Effector memory CD4-positive, alpha-beta T cell (primary cell): ENCODE data around the gene CRIM1.

Source experiments
- DNase-seq, 3 donors: peaks; one replicate each; pipeline ENCODE4 v3.0.0-alpha.2; 2020
- H3K27ac ChIP-seq: 2 replicates; pipeline ENCODE4 v1.7.0; 2013; ENCODE audit warnings: mild to moderate bottlenecking, low read length, moderate library complexity; ENCODE audit not compliant: insufficient read depth, poor library complexity, severe bottlenecking
- H3K27me3 ChIP-seq: replicated peaks from 2 replicates; pipeline ENCODE4 v1.7.0; 2013; ENCODE audit warnings: mild to moderate bottlenecking, low read length; ENCODE audit not compliant: insufficient read depth, control insufficient read depth, poor library complexity, severe bottlenecking
- H3K36me3 ChIP-seq: 2 replicates; pipeline ENCODE4 v1.7.0; 2013; ENCODE audit warnings: mild to moderate bottlenecking, low read length, moderate library complexity; ENCODE audit not compliant: control insufficient read depth, insufficient read depth
- H3K4me1 ChIP-seq: 2 replicates; pipeline ENCODE4 v1.7.0; 2013; ENCODE audit warnings: low read length, mild to moderate bottlenecking; ENCODE audit not compliant: control insufficient read depth, insufficient read depth, poor library complexity, severe bottlenecking
- H3K4me3 ChIP-seq: 2 replicates; pipeline ENCODE4 v1.7.0; 2013; ENCODE audit warnings: low read length, low read depth, mild to moderate bottlenecking; ENCODE audit not compliant: insufficient read depth, poor library complexity, severe bottlenecking
- H3K9me3 ChIP-seq: 2 replicates; pipeline ENCODE4 v1.7.0; 2013; ENCODE audit warnings: mild to moderate bottlenecking, low read length, moderate library complexity; ENCODE audit not compliant: control insufficient read depth

Gene CRIM1

GRCh38 chr2:36538335-36538734 lies 182.8 kb downstream of the CRIM1 start:
- Histone ChIP-seq H3K9me3 (no peaks in the 10 kb centered on the region), H3K36me3 (no peaks in the 10 kb centered on the region), H3K4me3 (no peak overlapping the region), H3K27ac (no peak overlapping the region), H3K27me3 (no peaks in the 10 kb centered on the region), H3K4me1 (no peaks in the 10 kb centered on the region)
- no peak for DNase-seq

- Histone ChIP-seq H3K4me1 (no peaks in the 10 kb centered on the region), H3K27me3 (no peaks in the 10 kb centered on the region), H3K9me3 (no peaks in the 10 kb centered on the region), H3K36me3 (no peaks in the 10 kb centered on the region), H3K4me3 (no peak overlapping the region), H3K27ac (no peak overlapping the region)
- DNase-seq = no peak
Observed at GRCh38 chr2:36539631-36540030, 184.1 kb downstream of the CRIM1 start.

GRCh38 chr2:36540986-36541754 lies 185.6 kb downstream of the CRIM1 start:
- Histone ChIP-seq H3K9me3 (no peaks in the 10 kb centered on the region), H3K36me3 (no peaks in the 10 kb centered on the region), H3K27ac (no peak overlapping the region), H3K27me3 (no peaks in the 10 kb centered on the region), H3K4me3 (no peak overlapping the region), H3K4me1 (no peaks in the 10 kb centered on the region)
- DNase-seq = no peak

GRCh38 chr2:36541891-36542595 lies 186.5 kb downstream of the CRIM1 start:
- Histone ChIP-seq H3K27me3 (no peaks in the 10 kb centered on the region), H3K27ac (no peak overlapping the region), H3K9me3 (no peaks in the 10 kb centered on the region), H3K36me3 (no peaks in the 10 kb centered on the region), H3K4me1 (no peaks in the 10 kb centered on the region), H3K4me3 (no peak overlapping the region)
- DNase-seq = no peak

GRCh38 chr2:36544638-36545338 lies 189.2 kb downstream of the CRIM1 start:
- Histone ChIP-seq H3K27ac (no peak overlapping the region), H3K9me3 (no peaks in the 10 kb centered on the region), H3K27me3 (no peaks in the 10 kb centered on the region), H3K4me1 (no peaks in the 10 kb centered on the region), H3K4me3 (no peak overlapping the region), H3K36me3 (peaks cover 3% of the 10 kb centered on the region)
- DNase-seq = no peak

GRCh38 chr2:36545871-36546416 lies 190.4 kb downstream of the CRIM1 start:
- Histone ChIP-seq H3K36me3 (peaks cover 3% of the 10 kb centered on the region), H3K4me1 (no peaks in the 10 kb centered on the region)

GRCh38 chr2:36547906-36548305 lies 192.3 kb downstream of the CRIM1 start:
- Histone ChIP-seq H3K9me3 (no peaks in the 10 kb centered on the region), H3K4me3 (no peak overlapping the region), H3K4me1 (no peaks in the 10 kb centered on the region), H3K27ac (no peak overlapping the region), H3K27me3 (no peaks in the 10 kb centered on the region), H3K36me3 (peaks cover 10% of the 10 kb centered on the region)
- DNase-seq = no peak

More at GRCh38 chr2:36545871-36546416, 190.4 kb downstream of the CRIM1 start:
- Histone ChIP-seq H3K4me3 (no peak overlapping the region), H3K27ac (no peak overlapping the region), H3K27me3 (no peaks in the 10 kb centered on the region), H3K9me3 (no peaks in the 10 kb centered on the region)
- DNase-seq = no peak

GRCh38 chr2:36549165-36549574 lies 193.6 kb downstream of the CRIM1 start:
- Histone ChIP-seq H3K36me3 (peaks cover 13% of the 10 kb centered on the region), H3K4me1 (no peaks in the 10 kb centered on the region), H3K9me3 (no peaks in the 10 kb centered on the region), H3K27ac (no peak overlapping the region), H3K27me3 (no peaks in the 10 kb centered on the region), H3K4me3 (no peak overlapping the region)
- no peak for DNase-seq

GRCh38 chr2:36550006-36550405 lies 194.4 kb downstream of the CRIM1 start:
- H3K36me3 ChIP-seq = peaks cover 18% of the 10 kb centered on the region
- H3K4me1 ChIP-seq = no peaks in the 10 kb centered on the region
- no peak overlapping the region for H3K4me3 ChIP-seq
- no peak for DNase-seq
- no peaks in the 10 kb centered on the region for H3K27me3 ChIP-seq
- no peaks in the 10 kb centered on the region for H3K9me3 ChIP-seq
- no peak overlapping the region for H3K27ac ChIP-seq
